CD4-positive, alpha-beta memory T cell (primary cell): ENCODE data around the gene SHROOM3. TPM values are rescaled to one million over a fixed set of nuclear protein-coding genes. Genes with fewer than 3 reads are reported as not detected.

Source experiments
- CTCF ChIA-PET: fragments of 350-600 bp; sonication (Branson Sonifier 250); formaldehyde crosslinking; loops from one replicate; lab custom pipeline; 2021; ENCODE audit warnings: inconsistent platforms; ENCODE audit not compliant: partially characterized antibody; lab: Charles Lee
- POLR2A ChIA-PET: fragments of 350-600 bp; sonication (Branson Sonifier 250); formaldehyde crosslinking; loops from one replicate; lab custom pipeline; 2021; ENCODE audit not compliant: partially characterized antibody; lab: Charles Lee
- DNase-seq, 5 donors: peaks; one replicate each; pipeline versions ENCODE4 v3.0.0 to v3.0.0-alpha.2; 2020 to 2022; ENCODE audit warnings: mixed read lengths in 1 of 5
- H3K27ac ChIP-seq: one replicate; pipeline ENCODE4 v1.7.0; 2013; ENCODE audit warnings: low read depth, low read length
- H3K27me3 ChIP-seq: 2 replicates; pipeline ENCODE4 v1.7.0; 2013; ENCODE audit warnings: mild to moderate bottlenecking, low read length, moderate library complexity; ENCODE audit not compliant: insufficient read depth
- H3K36me3 ChIP-seq: 2 replicates; pipeline ENCODE4 v1.7.0; 2013; ENCODE audit warnings: mild to moderate bottlenecking, low read length, moderate library complexity; ENCODE audit not compliant: insufficient read depth
- H3K4me1 ChIP-seq: 2 replicates; pipeline ENCODE4 v1.7.0; 2013; ENCODE audit warnings: mild to moderate bottlenecking, low read length, moderate library complexity; ENCODE audit not compliant: insufficient read depth
- H3K4me3 ChIP-seq, 2 donors: one replicate each; pipeline ENCODE4 v1.7.0; 2013; ENCODE audit warnings: low read length in 2 of 2, mild to moderate bottlenecking in 1 of 2
- H3K9me3 ChIP-seq, 2 donors: one replicate each; pipeline ENCODE4 v1.7.0; 2013; ENCODE audit warnings: low read length in 2 of 2, control low read depth in 1 of 2; ENCODE audit not compliant: control insufficient read depth in 1 of 2
- H3K27ac Mint-ChIP-seq, 7 donors: one replicate each; pipeline ENCODE4 v1.8.0; 2020 to 2021; ENCODE audit warnings: mixed read lengths in 7 of 7, mild to moderate bottlenecking in 6 of 7, inconsistent platforms in 3 of 7, moderate library complexity in 3 of 7
- H3K27me3 Mint-ChIP-seq, 2 donors: one replicate each; pipeline ENCODE4 v1.8.0; 2020 to 2021; ENCODE audit warnings: mixed read lengths in 2 of 2
- H3K36me3 Mint-ChIP-seq, 2 donors: one replicate each; pipeline ENCODE4 v1.8.0; 2020 to 2021; ENCODE audit warnings: mixed read lengths in 2 of 2, inconsistent platforms in 1 of 2, mild to moderate bottlenecking in 1 of 2
- H3K4me1 Mint-ChIP-seq, 4 donors: one replicate each; pipeline ENCODE4 v1.8.0; 2020 to 2021; ENCODE audit warnings: mixed read lengths in 4 of 4, mild to moderate bottlenecking in 1 of 4
- H3K4me3 Mint-ChIP-seq, 8 donors: one replicate each; pipeline ENCODE4 v1.8.0; 2020 to 2021; ENCODE audit warnings: mixed read lengths in 8 of 8, mild to moderate bottlenecking in 7 of 8, moderate library complexity in 6 of 8, inconsistent platforms in 3 of 8
- H3K9me3 Mint-ChIP-seq, 8 donors: one replicate each; pipeline ENCODE4 v1.8.0; 2020 to 2021; ENCODE audit warnings: mixed read lengths in 8 of 8, mild to moderate bottlenecking in 5 of 8, inconsistent platforms in 3 of 8, moderate library complexity in 1 of 8
- intact Hi-C: fragments of 100-400 bp; cut with micrococcal nuclease; formaldehyde crosslinking; loops from one replicate; pipeline ENCODE4 v1.15.1; 2023
- polyA plus RNA-seq, 2 donors: library from polyadenylated mRNA; unstranded; fragments of 300-500 nt; fragmentation: Illumina TruSeq; gene quantifications; one replicate each; pipeline ENCODE4 v1.2.3, GENCODE V29; 2021
- total RNA-seq, 2 experiments: library from RNA; stranded (reverse); gene quantifications; one replicate each; pipeline ENCODE4 v1.2.3, GENCODE V29; 2021

The SHROOM3 gene
- total and polyA plus RNA-seq, 4 experiments from 2014 or later: not detected

GRCh38 chr4:76640353-76640910 lies 205.4 kb downstream of the SHROOM3 start:
- DNase-seq: no peak
- H3K36me3 ChIP-seq: no peaks in the 10 kb centered on the region
- ChIA-PET POLR2A (no interaction called here), CTCF (no interaction called here)
- H3K27ac ChIP-seq: no peak overlapping the region
- intact Hi-C loops: no loop called here
- no peaks in the 10 kb centered on the region for H3K4me1 ChIP-seq
- H3K36me3 Mint-ChIP-seq: no peaks in the 10 kb centered on the region
- H3K4me3 Mint-ChIP-seq: no peak overlapping the region
- H3K27me3 Mint-ChIP-seq: peaks cover 15 to 18% of the 10 kb centered on the region in 2 donors
- no peaks in the 10 kb centered on the region for H3K4me1 Mint-ChIP-seq
- H3K4me3 ChIP-seq: no peak overlapping the region
- no peaks in the 10 kb centered on the region for H3K27me3 ChIP-seq
- no peak overlapping the region for H3K27ac Mint-ChIP-seq
- no peaks in the 10 kb centered on the region for H3K9me3 ChIP-seq
- H3K9me3 Mint-ChIP-seq: no peaks in the 10 kb centered on the region

GRCh38 chr4:76641351-76641750 lies 206.3 kb downstream of the SHROOM3 start:
- no peaks in the 10 kb centered on the region for H3K36me3 Mint-ChIP-seq
- peaks cover 17 to 23% of the 10 kb centered on the region in 2 donors for H3K27me3 Mint-ChIP-seq
- H3K36me3 ChIP-seq: no peaks in the 10 kb centered on the region
- POLR2A ChIA-PET: no interaction called here
- no peak overlapping the region for H3K27ac Mint-ChIP-seq
- intact Hi-C loops: no loop called here
- H3K4me1 ChIP-seq: no peaks in the 10 kb centered on the region
- H3K27ac ChIP-seq: no peak overlapping the region
- no peak for DNase-seq
- no peak overlapping the region for H3K4me3 ChIP-seq
- H3K9me3 ChIP-seq: no peaks in the 10 kb centered on the region
- CTCF ChIA-PET: no interaction called here
- H3K9me3 Mint-ChIP-seq: no peaks in the 10 kb centered on the region
- H3K27me3 ChIP-seq: no peaks in the 10 kb centered on the region
- no peaks in the 10 kb centered on the region for H3K4me1 Mint-ChIP-seq
- no peak overlapping the region for H3K4me3 Mint-ChIP-seq

DNA sequence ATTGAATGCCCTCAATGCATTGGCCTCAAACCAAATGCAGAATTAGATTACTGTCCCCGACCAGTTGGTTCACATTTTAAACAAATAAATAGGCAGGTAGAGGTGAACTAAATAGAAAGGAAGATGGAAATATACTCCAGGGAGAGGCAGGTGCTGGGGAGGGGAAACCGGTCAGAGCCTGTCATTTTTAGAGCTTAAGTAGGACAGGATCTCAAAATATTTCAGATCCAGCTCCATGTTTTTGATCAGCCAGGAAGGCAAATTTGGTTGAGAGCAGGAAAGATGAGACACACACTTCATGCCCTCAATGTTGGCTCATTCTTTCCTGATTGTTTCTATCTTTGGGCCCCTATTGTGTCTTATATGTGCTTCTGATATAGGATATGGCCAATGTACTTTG lies 206.7 kb downstream of the SHROOM3 start:
- H3K4me3 Mint-ChIP-seq: no peak overlapping the region
- Histone ChIP-seq H3K9me3 (no peaks in the 10 kb centered on the region), H3K4me3 (no peak overlapping the region), H3K4me1 (no peaks in the 10 kb centered on the region), H3K36me3 (no peaks in the 10 kb centered on the region), H3K27ac (no peak overlapping the region), H3K27me3 (no peaks in the 10 kb centered on the region)
- H3K9me3 Mint-ChIP-seq: no peaks in the 10 kb centered on the region
- no peaks in the 10 kb centered on the region for H3K4me1 Mint-ChIP-seq
- H3K27me3 Mint-ChIP-seq: peaks cover 19 to 24% of the 10 kb centered on the region in 2 donors
- no peak for DNase-seq
- H3K27ac Mint-ChIP-seq: no peak overlapping the region
- intact Hi-C loops: no loop called here
- ChIA-PET POLR2A (no interaction called here), CTCF (no interaction called here)
- no peaks in the 10 kb centered on the region for H3K36me3 Mint-ChIP-seq

DNA sequence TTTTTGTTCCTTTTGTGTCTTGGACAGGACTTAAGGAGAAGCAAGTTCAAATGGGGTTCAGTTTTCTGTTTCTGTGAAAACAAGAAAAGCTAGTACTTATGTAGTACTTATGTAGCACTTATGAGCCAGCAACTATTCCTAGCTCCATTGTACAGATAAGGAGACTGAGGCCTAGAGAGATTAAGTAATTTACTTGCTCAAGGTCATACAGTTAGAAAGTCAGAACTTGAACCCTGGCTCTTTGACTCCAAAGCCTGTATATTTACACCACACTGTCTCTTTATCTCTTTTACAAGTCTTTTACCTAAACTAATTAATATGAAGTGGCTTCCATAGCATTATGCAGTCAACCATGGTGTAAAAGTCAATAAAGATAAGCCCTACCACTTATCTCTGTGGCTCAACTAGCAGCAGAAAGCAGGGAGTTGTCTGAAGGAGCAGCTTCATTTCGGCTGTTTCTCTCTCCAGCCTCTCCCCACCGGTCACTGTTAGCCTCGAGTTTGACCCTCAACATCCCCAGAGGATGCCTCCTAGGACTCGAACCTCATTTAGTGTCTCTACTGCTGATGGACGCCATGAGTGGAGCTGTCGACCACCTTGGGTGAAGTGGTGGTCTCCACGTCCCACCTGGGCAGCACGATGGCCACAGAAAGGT lies 209.9 kb downstream of the SHROOM3 start:
- H3K27ac ChIP-seq: no peak overlapping the region
- H3K4me1 ChIP-seq: no peaks in the 10 kb centered on the region
- ChIA-PET POLR2A (no interaction called here), CTCF (no interaction called here)
- intact Hi-C loops: no loop called here
- H3K9me3 ChIP-seq: no peaks in the 10 kb centered on the region
- no peak overlapping the region for H3K27ac Mint-ChIP-seq
- H3K4me3 Mint-ChIP-seq: no peak overlapping the region
- no peaks in the 10 kb centered on the region for H3K36me3 Mint-ChIP-seq
- no peaks in the 10 kb centered on the region for H3K4me1 Mint-ChIP-seq
- H3K36me3 ChIP-seq: no peaks in the 10 kb centered on the region
- no peak for DNase-seq
- peaks cover 0 to 2% (median under 1%) of the 10 kb centered on the region in 8 donors for H3K9me3 Mint-ChIP-seq
- peaks cover 20 to 30% of the 10 kb centered on the region in 2 donors for H3K27me3 Mint-ChIP-seq
- H3K27me3 ChIP-seq: no peaks in the 10 kb centered on the region
- H3K4me3 ChIP-seq: no peak overlapping the region

DNA sequence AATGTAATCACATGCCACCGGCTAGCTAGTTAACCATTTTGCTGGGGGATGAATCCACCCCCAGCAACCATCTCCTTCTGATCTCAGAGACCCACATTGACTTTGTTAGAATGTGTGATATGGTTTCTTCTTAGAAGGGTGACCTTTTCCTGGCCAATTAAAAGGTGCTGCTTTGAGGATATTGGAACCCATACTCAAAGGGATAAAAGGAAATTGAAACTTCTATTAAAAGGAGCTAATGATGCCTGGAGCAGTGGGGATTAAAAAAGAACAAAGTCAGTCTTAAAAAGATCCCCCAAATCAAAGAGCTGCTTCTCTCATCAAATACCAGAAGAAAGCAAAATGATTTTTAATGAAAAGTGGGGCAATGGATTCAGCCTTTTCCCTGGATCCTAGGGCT lies 214.1 kb downstream of the SHROOM3 start:
- peaks cover 0 to 9% (median 3%) of the 10 kb centered on the region in 8 donors for H3K9me3 Mint-ChIP-seq
- H3K27ac Mint-ChIP-seq: no peak overlapping the region
- no peak overlapping the region for H3K4me3 ChIP-seq
- no peak overlapping the region for H3K27ac ChIP-seq
- POLR2A ChIA-PET: no interaction called here
- no peaks in the 10 kb centered on the region for H3K36me3 Mint-ChIP-seq
- no peak for DNase-seq
- H3K9me3 ChIP-seq: no peaks in the 10 kb centered on the region
- intact Hi-C loops: no loop called here
- H3K27me3 Mint-ChIP-seq: peaks cover 8 to 21% of the 10 kb centered on the region in 2 donors
- CTCF ChIA-PET: no interaction called here
- no peaks in the 10 kb centered on the region for H3K4me1 Mint-ChIP-seq
- no peaks in the 10 kb centered on the region for H3K27me3 ChIP-seq
- H3K4me3 Mint-ChIP-seq: no peak overlapping the region
- H3K4me1 ChIP-seq: no peaks in the 10 kb centered on the region
- H3K36me3 ChIP-seq: no peaks in the 10 kb centered on the region

- Mint-ChIP-seq H3K4me3 (no peak overlapping the region), H3K27me3 (peaks cover 4 to 15% of the 10 kb centered on the region in 2 donors), H3K36me3 (no peaks in the 10 kb centered on the region), H3K27ac (no peak overlapping the region), H3K9me3 (peaks cover 0 to 9% (median 3%) of the 10 kb centered on the region in 8 donors), H3K4me1 (no peaks in the 10 kb centered on the region)
- intact Hi-C loops: no loop called here
- Histone ChIP-seq H3K9me3 (no peaks in the 10 kb centered on the region), H3K36me3 (no peaks in the 10 kb centered on the region), H3K4me1 (no peaks in the 10 kb centered on the region), H3K27me3 (no peaks in the 10 kb centered on the region), H3K4me3 (no peak overlapping the region), H3K27ac (no peak overlapping the region)
- POLR2A ChIA-PET: no interaction called here
- no peak for DNase-seq
- CTCF ChIA-PET: interaction anchor here (1.3 kb wide), 1 partner anchor 13 kb away, joined by 4 read pairs; no protein-coding TSS in a partner anchor
These were observed 216.6 kb downstream of the SHROOM3 start for GRCh38 chr4:76651616-76652015.

DNA sequence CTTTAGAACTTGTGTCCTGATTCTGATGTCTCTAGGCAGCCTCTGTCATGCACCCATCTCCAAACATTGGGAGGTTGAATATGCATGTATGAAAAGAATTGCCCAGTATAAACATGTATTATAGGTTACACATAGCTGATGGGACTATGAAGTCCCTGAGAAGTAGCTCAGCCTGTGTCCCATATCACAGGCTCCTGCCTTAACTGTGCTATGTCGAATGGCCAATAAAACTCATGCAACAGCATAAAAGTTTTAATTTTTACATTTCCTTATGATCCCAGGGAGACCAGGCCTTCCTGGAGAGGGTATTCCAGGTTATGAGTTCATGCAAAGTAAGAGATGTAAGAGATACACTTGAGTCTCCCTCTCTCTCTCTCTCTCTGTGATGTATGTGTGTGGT lies 217.4 kb downstream of the SHROOM3 start:
- H3K27ac Mint-ChIP-seq: no peak overlapping the region
- no peaks in the 10 kb centered on the region for H3K9me3 ChIP-seq
- H3K4me3 Mint-ChIP-seq: no peak overlapping the region
- H3K9me3 Mint-ChIP-seq: peaks cover 0 to 9% (median 3%) of the 10 kb centered on the region in 8 donors
- no peaks in the 10 kb centered on the region for H3K36me3 Mint-ChIP-seq
- H3K4me3 ChIP-seq: no peak overlapping the region
- no peaks in the 10 kb centered on the region for H3K4me1 Mint-ChIP-seq
- no peaks in the 10 kb centered on the region for H3K27me3 ChIP-seq
- DNase-seq: no peak
- no peak overlapping the region for H3K27ac ChIP-seq
- H3K36me3 ChIP-seq: no peaks in the 10 kb centered on the region
- CTCF ChIA-PET: interaction anchor here (1.3 kb wide), 1 partner anchor 14 kb away, joined by 4 read pairs; no protein-coding TSS in a partner anchor
- POLR2A ChIA-PET: no interaction called here
- H3K4me1 ChIP-seq: no peaks in the 10 kb centered on the region
- H3K27me3 Mint-ChIP-seq: peaks cover 1 to 14% of the 10 kb centered on the region in 2 donors
- intact Hi-C loops: no loop called here
